Rectal smooth muscle tissue (tissue), 1 donor: ENCODE data around the gene FBN1.

ENCODE experiments used
- H3K27ac ChIP-seq: one replicate; pipeline ENCODE4 v1.7.0; 2013; ENCODE audit warnings: low read depth, low read length, inconsistent platforms
- H3K27me3 ChIP-seq: one replicate; pipeline ENCODE4 v1.7.0; 2013; ENCODE audit warnings: low read length; ENCODE audit not compliant: control insufficient read depth, insufficient read depth
- H3K36me3 ChIP-seq: one replicate; pipeline ENCODE4 v1.7.0; 2013; ENCODE audit warnings: low read length; ENCODE audit not compliant: control insufficient read depth, insufficient read depth
- H3K4me1 ChIP-seq: one replicate; pipeline ENCODE4 v1.7.0; 2013; ENCODE audit warnings: low read length; ENCODE audit not compliant: control insufficient read depth, insufficient read depth
- H3K4me3 ChIP-seq: one replicate; pipeline ENCODE4 v1.7.0; 2013; ENCODE audit warnings: low read length
- H3K9ac ChIP-seq: one replicate; pipeline ENCODE4 v1.7.0; 2013; ENCODE audit warnings: low read length

FBN1 gene

DNA sequence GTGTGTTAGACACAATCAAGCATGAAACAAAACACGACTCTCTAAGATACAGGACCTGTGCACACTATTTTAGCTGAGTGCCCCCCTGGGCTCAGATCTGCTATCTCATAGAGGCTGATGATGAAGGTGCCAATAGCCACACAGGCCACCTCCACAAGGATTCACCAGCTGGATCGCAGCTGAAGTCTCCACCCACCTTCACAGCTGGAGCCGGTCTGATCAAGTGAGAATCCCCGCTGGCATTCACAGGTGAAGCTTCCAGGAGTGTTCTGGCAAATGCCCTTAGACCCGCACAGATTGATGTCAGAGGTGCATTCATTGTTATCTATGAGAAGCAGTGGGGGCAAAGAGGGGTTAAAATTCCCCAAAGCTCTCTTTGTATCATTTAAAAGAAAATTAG is 224.1 kb downstream of the FBN1 start:
- H3K36me3 ChIP-seq = peaks cover 13% of the 10 kb centered on the region
- no peaks in the 10 kb centered on the region for H3K27me3 ChIP-seq
- no peak overlapping the region for H3K4me3 ChIP-seq
- no peak overlapping the region for H3K9ac ChIP-seq
- H3K27ac ChIP-seq = no peak overlapping the region
- no peaks in the 10 kb centered on the region for H3K4me1 ChIP-seq

DNA sequence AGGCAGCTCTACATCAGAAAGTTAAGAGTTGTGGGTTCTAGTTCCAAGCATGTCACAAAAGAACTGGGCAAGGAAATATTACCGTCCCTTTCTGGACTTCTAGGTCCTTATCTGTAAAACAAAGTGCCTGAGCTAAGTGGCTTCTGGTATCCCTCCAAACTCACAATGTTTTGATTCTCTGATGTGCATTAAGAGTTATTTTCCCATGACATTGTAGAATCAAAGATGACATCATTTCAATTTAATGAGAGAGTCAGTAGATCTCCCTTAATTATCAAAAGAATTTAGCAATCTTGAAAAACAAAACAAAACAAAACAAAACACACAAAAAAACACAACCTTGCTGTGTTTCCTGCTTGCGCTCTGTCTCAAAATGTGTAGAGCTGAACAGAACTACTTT is 225.6 kb downstream of the FBN1 start:
- H3K36me3 ChIP-seq = peaks cover 9% of the 10 kb centered on the region
- no peaks in the 10 kb centered on the region for H3K27me3 ChIP-seq
- no peak overlapping the region for H3K27ac ChIP-seq
- no peaks in the 10 kb centered on the region for H3K4me1 ChIP-seq
- H3K4me3 ChIP-seq = no peak overlapping the region
- H3K9ac ChIP-seq = no peak overlapping the region

DNA sequence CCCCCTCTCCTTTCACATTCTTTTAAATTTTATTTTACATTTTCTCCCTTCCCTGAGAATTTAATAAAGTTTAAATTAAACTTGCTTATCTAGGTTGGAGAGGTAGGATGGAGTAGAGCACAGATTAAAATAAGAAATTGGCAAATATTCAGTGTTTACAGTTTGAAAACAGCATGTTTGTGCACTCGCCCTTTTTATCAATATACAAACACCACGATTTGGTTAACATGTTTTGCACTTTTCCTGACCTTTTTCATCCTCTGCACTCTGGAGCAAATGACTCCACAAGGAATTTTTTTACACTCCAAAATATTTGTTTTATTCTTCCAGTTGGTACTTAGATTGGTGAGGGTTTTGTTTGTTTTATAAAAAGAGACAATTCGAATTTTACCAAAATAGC is 227.2 kb downstream of the FBN1 start:
- H3K36me3 ChIP-seq = peaks cover 6% of the 10 kb centered on the region
- no peak overlapping the region for H3K27ac ChIP-seq
- no peaks in the 10 kb centered on the region for H3K27me3 ChIP-seq
- H3K4me3 ChIP-seq = no peak overlapping the region
- H3K4me1 ChIP-seq = no peaks in the 10 kb centered on the region
- no peak overlapping the region for H3K9ac ChIP-seq

DNA sequence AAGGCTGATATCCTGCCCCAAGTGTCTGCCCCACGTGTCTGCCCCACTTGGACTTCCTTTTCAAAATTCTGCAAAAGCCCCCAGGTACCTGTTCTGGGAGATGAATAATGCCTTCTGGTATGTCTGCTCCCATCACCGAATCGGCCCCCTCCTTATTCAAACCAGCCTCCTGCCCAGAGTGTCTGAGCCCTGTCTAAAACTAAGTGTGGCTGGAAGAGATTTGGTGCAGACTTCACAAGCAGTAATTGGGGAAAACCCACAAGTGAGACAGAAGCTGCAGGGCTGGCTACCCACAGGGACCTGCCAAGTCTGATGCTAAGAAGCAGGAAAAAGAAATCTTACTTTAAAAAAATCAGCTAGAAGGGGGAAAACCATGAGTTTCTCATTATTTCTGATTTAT is 229.2 kb downstream of the FBN1 start:
- H3K27ac ChIP-seq = no peak overlapping the region
- no peak overlapping the region for H3K4me3 ChIP-seq
- no peaks in the 10 kb centered on the region for H3K4me1 ChIP-seq
- peaks cover under 1% of the 10 kb centered on the region for H3K36me3 ChIP-seq
- H3K27me3 ChIP-seq = no peaks in the 10 kb centered on the region
- H3K9ac ChIP-seq = no peak overlapping the region

DNA sequence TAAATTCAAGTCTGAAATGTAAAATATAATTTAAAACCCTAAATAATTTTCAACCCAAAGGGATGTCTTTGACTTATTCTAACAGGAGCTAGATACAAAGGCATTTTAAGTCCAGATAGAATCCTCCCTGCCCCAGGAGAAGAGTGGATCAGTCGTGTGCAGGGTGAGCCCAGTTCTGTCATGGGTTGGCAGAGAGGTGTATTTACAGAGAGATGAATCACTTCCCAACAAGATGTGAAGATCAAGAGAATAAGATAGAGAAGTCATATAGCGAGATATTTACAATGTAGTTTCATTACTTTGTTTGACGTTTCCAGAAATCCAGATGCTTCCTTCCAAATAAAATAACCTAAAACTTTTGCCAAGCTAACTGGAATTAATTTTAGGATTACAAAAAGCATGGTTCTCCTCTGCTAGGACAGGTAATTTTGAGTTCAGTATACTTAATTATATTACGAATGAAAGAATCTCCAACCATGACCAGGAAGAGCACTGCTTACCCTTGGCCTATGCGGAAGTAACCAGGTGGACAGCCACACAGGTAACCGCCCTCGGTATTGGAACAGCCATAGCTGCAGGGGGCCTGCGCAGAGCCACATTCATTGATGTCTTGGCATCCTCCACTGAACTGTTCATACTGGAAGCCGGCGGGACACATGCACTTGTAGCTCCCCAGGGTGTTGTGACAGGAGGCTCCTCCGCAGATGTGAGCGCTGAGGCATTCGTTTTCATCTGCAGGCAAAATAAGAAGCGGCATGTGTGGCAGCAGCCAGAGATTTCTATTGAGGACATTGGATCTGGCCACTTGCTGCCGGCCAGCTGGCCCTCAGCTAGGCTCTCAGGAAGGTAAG is 230.2 kb downstream of the FBN1 start:
- Histone ChIP-seq H3K27ac (no peak overlapping the region), H3K36me3 (no peaks in the 10 kb centered on the region), H3K4me3 (no peak overlapping the region), H3K9ac (no peak overlapping the region), H3K27me3 (no peaks in the 10 kb centered on the region), H3K4me1 (no peaks in the 10 kb centered on the region)

DNA sequence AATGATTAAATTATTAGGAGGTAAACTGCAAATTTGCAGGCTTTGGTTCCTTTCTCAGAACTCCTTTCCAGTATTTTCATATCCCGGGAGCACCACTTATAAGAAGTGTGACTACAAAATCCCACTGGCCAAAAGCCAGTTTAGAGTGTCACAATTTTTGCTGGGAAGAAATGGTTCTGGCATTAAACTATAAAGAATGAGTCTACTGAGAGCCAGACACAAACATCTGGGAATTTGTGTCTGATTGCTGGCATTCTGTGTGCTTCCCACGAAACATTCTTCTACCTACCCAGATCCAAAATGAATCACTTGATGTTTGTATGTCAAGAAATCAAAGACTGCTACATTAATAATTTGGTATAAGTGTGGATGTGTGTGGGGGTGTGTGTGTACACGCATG is 231.5 kb downstream of the FBN1 start:
- no peaks in the 10 kb centered on the region for H3K36me3 ChIP-seq

DNA sequence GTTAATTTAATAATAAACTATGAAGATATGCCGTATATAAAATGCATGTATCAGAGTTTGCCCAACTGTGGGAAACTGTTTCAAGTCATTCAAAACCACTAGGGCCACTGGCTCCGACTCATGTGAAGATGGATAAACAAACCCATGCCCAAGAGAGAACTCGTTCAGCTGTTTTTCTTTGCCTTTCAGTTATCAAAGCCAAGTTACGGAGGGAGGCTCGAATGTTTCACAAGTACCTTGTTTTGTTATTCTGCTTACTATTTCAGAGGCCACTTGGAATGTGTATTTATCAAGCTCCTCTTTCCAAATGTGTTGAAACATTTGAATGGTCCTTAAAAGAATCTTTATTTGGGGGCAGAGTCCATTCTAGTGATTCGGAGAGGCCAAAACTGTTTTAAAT is 232.2 kb downstream of the FBN1 start:
- H3K27me3 ChIP-seq = no peaks in the 10 kb centered on the region
- H3K4me3 ChIP-seq = no peak overlapping the region
- H3K4me1 ChIP-seq = no peaks in the 10 kb centered on the region
- no peak overlapping the region for H3K9ac ChIP-seq
- no peak overlapping the region for H3K27ac ChIP-seq
- H3K36me3 ChIP-seq = no peaks in the 10 kb centered on the region

More for the DNA sequence above, 231.5 kb downstream of the FBN1 start:
- Histone ChIP-seq H3K27me3 (no peaks in the 10 kb centered on the region), H3K9ac (no peak overlapping the region), H3K27ac (no peak overlapping the region), H3K4me3 (no peak overlapping the region), H3K4me1 (no peaks in the 10 kb centered on the region)

DNA sequence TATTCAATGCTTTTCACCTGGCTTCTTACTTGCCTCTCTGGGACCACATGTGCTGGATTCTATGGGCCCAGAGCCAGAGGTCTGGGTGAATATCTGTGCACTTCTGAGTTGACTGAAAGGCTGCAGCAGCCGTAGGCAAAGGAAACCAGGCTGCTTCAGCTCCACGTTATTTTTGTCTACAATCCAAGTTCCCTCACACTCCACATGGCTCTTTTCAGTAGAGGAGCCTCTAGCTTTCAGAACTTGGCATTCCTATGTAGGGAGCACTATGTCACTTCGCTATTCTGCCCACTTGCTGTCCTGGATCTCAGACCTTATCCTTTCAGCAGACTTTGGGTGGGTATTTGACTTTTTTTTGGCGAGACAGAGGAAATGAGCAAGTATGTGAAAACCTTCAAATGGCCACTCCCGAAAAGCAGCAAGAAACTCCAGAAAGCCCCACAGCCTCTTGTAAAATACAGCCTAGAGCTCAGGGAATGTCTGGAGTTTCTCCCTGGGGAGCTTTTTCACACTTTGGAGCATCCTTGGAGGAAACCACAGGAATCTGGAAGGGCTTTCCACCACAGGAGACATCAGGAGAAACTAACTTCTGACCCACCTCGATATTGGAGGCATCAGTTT is 233.4 kb downstream of the FBN1 start:
- Histone ChIP-seq H3K9ac (no peak overlapping the region), H3K36me3 (no peaks in the 10 kb centered on the region), H3K27me3 (no peaks in the 10 kb centered on the region), H3K4me3 (no peak overlapping the region), H3K4me1 (no peaks in the 10 kb centered on the region), H3K27ac (no peak overlapping the region)

DNA sequence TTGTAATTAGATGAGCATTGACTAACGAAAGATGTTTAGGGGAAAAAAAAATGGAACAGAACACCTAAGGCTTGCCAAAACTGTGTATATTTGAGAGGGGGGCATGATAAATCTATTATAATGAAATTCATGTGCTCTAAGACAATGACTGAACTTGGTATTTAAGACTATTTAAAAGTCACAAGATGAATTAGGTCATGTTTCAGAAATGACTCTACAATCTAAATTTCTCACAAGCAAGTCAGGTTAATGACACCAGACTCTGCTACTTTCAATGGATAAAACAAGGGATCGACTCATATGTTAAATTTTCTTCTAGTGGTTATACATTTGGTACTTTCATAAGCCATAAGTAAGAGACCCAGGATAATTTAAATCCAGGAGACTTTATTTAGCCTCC is 235.9 kb downstream of the FBN1 start:
- Histone ChIP-seq H3K27ac (no peak overlapping the region), H3K9ac (no peak overlapping the region), H3K4me3 (no peak overlapping the region), H3K27me3 (no peaks in the 10 kb centered on the region), H3K4me1 (no peaks in the 10 kb centered on the region), H3K36me3 (no peaks in the 10 kb centered on the region)

DNA sequence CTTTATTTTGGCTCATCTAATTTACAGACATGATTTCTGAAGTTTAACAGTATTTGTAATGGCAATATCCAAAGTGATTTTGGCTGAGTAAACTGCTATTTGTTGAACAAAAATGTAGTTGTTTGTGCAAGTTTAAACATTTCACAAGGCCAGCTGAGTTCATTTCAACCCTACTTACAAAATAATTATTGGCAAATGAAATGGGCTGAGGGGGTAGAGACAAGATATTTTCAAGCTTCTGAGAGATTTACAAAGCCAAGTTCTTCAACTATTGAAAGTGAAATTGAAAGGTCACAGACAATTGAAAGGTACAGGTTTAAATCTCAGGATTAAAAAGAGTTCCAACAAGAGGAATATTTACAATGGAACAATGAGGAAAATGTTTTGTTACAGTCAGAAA is 237.2 kb downstream of the FBN1 start:
- Histone ChIP-seq H3K4me1 (no peaks in the 10 kb centered on the region), H3K36me3 (no peaks in the 10 kb centered on the region), H3K27me3 (no peaks in the 10 kb centered on the region), H3K4me3 (no peak overlapping the region), H3K27ac (no peak overlapping the region), H3K9ac (no peak overlapping the region)

DNA sequence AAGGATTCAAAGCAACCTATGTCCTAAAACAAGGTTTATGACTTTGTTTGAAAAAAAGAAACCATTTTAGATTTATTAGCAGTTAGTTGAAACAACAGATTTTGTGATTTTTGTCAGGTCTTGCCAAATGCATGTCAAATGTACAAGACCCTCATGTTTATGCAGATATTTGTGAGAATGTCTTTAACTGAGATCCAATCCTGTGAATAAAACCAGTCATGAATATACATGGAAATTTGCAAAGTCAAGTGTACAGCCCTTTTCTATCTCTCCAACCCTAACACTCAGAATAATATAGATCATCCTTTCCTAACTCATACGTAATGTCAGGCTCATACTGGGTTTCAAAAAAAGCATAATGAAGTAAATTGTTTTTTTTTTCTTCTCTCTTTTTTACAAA is 237.9 kb downstream of the FBN1 start:
- Histone ChIP-seq H3K9ac (no peak overlapping the region), H3K27ac (no peak overlapping the region)

DNA sequence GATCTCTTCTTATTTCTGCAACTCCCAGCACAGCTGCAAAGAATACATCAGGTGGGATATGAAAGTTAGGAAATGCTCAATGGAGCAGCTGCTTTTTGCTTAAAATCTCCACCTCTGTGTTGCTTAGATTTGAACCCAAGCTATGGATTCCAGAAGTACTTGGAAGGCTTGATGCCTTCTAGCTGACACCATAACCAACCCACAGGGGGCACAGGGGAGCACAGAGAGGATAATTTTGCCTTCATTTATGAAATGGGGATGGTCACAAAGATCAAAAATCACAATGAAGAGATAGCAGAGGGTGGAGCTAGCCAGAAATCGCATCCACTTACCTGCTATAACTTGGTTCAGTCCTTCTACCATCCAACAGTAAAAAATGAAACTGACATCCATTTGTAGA is 238.6 kb downstream of the FBN1 start:
- Histone ChIP-seq H3K27ac (no peak overlapping the region), H3K27me3 (no peaks in the 10 kb centered on the region), H3K4me1 (no peaks in the 10 kb centered on the region), H3K36me3 (no peaks in the 10 kb centered on the region), H3K9ac (no peak overlapping the region), H3K4me3 (no peak overlapping the region)

More for the DNA sequence above, 237.9 kb downstream of the FBN1 start:
- Histone ChIP-seq H3K4me3 (no peak overlapping the region), H3K36me3 (no peaks in the 10 kb centered on the region), H3K27me3 (no peaks in the 10 kb centered on the region), H3K4me1 (no peaks in the 10 kb centered on the region)
